ENCODE data around the gene PLOD3. TPM values are rescaled to one million over a fixed set of nuclear protein-coding genes. Genes with fewer than 3 reads are reported as not detected.
A peak's percentile ranks its signal among the peaks of the same experiment; 100 is the strongest.
"Not testable (repeated sequence)": the region's sequence is repeated elsewhere in the genome, so short reads cannot be mapped to it uniquely, and the experiment has no call there.

PLOD3 gene, protein sequence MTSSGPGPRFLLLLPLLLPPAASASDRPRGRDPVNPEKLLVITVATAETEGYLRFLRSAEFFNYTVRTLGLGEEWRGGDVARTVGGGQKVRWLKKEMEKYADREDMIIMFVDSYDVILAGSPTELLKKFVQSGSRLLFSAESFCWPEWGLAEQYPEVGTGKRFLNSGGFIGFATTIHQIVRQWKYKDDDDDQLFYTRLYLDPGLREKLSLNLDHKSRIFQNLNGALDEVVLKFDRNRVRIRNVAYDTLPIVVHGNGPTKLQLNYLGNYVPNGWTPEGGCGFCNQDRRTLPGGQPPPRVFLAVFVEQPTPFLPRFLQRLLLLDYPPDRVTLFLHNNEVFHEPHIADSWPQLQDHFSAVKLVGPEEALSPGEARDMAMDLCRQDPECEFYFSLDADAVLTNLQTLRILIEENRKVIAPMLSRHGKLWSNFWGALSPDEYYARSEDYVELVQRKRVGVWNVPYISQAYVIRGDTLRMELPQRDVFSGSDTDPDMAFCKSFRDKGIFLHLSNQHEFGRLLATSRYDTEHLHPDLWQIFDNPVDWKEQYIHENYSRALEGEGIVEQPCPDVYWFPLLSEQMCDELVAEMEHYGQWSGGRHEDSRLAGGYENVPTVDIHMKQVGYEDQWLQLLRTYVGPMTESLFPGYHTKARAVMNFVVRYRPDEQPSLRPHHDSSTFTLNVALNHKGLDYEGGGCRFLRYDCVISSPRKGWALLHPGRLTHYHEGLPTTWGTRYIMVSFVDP
- 27.8 TPM for polyA plus RNA-seq (2013)

DNA sequence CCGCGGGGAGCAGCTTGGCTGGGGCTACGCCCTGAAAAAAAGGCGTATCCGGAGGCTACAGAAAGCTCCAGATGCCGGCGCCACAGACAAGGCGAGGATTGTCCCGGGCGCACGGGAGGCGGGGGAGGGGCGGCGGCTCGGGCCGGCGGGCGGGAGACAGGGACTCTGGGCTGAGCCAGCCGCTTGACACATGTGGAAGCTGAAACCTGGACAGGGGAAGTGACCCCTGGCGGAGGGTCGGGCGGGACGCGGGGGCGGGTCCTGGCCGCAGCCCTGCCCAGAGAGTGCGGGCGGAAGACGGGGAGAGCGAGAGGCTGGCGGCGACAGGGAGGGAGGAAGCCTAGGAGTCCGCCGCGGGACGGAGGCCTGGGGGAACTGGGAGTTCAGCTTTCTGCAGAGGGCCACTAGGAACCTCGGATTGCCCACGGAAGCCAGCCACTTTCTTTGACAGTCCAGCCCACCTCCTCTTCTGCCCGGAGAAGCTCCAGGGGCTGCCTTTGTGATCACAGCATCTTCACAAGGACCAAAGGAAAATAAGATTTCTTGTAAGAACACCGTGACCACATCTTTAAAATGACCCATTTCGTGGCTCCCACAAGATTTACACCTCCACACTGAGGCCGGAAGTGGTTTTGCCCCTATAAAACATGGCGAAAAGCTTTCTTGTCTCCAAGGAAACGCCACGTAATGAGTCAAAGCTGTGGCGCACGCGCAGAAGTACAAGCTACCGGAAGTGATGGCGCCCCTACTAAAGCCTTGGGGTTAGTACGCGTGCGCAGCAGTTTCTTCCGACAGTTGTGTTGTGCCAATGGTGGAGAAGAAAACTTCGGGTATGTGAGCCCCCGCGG, at the start of gene PLOD3, which contains the start of gene ZNHIT1:
Gene PLOD3 (minus strand): TSS at position 194 of the 848 bp plus-strand sequence. CDS start 307 bp downstream, outside the sequence.
Gene ZNHIT1 (plus strand): TSS at position 778 of the 848 bp plus-strand sequence. CDS start 31 bp downstream, at position 809.
- H3K9me3 ChIP-seq (ENCODE audit: control extremely low read depth in 1 of 5, control insufficient read depth in 4 of 5, insufficient read depth in 2 of 5, low read depth in 1 of 5, low read length in 4 of 5): no peaks in the 10 kb centered on the region
- H3K27ac ChIP-seq (ENCODE audit: insufficient read depth in 1 of 2, low read depth in 1 of 2, low read length in 2 of 2, poor library complexity in 1 of 2, severe bottlenecking in 2 of 2): peak within 1 kb of the TSS; percentile 83 to 94
- POLR2A ChIA-PET: interaction anchor here (1.0 to 2.1 kb wide), 4 partner anchors 27 to 122 kb away, joined by 3 to 12 read pairs (median 6); partner anchors contain the start of gene FIS1
- CTCF ChIA-PET: interaction anchor here (1.0 to 5.5 kb wide), 14 partner anchors 9 to 65 kb away, joined by 3 to 57 read pairs (median 7); partner anchors contain the start of genes CLDN15 and FIS1
- H3K4me1 ChIP-seq (ENCODE audit: control extremely low read depth in 1 of 4, control insufficient read depth in 4 of 4, insufficient read depth in 4 of 4, low read length in 3 of 4): peaks cover 3 to 29% (median 25%) of the 10 kb centered on the region in 4 experiments
- H3K27me3 ChIP-seq (replicated peaks in 2 of 5; ENCODE audit: control insufficient read depth in 4 of 5, insufficient read depth in 5 of 5, low read length in 4 of 5): no peaks in the 10 kb centered on the region
- peak within 1 kb of the TSS; percentile 71 to 98 (median 94) for H3K4me3 ChIP-seq (ENCODE audit: control insufficient read depth in 1 of 7, extremely low read depth in 1 of 7, insufficient read depth in 4 of 7, low read depth in 2 of 7, low read length in 6 of 7)
- 0% methylated on average over 47 of the region's 57 CpGs for WGBS (ENCODE audit: insufficient coverage)
- peaks cover 2 to 27% (median 10%) of the 10 kb centered on the region in 4 experiments for H3K36me3 ChIP-seq (ENCODE audit: control insufficient read depth in 4 of 4, insufficient read depth in 4 of 4, low read length in 3 of 4)
- peak; percentile 97 to 99 (median 98) for DNase-seq

DNA sequence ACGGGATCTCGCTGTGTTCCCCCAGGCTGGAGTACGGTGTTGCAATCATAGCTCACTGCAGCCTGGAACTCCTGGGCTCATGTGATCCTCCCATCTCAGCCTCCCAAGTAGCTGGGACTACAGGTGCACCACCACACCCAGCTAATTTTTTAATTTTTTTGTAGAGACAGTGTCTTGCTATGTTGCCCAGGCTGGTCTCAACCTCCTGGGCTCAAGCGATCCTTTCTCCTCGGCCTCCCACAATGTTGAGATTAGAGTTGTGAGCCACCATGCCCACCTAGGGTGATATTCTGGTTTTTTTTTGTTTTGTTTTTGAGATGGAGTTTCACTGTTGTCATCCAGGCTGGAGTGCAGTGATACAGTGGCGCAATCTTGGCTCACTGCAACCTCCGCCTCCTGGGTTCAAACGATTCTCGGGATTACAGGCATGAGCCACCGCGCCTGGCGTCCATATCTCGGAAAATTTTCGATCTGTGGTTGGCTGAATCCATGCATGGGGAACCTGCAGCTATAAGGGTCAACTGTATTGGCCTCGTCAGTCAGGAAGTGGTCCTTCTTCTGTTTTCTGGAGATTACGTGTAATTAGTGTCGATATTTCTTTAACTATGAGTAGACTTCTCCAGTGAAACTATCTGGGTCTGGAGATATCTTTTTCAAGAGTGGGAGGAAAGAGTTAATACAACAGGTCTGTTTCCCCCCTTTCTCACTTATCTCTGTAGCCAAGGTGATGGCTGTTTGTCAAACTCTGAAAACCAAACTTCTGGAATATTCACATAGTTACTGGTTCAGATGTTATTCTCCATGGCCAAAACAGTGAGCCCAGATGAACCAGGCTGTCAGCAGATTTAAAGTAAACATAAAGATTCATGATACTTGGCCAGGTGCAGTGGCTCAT, 48.5 kb upstream of the PLOD3 start:
- ChIA-PET CTCF (interaction anchor here (0.7 to 1.0 kb wide), 5 partner anchors 14 to 50 kb away, joined by 3 read pairs; partner anchors contain the start of gene FIS1), POLR2A (interaction anchor here (0.6 kb wide), 1 partner anchor 267 kb away, joined by 3 read pairs; no protein-coding TSS in a partner anchor)
- WGBS (ENCODE audit: insufficient coverage): 61% methylated on average over 14 of the region's 17 CpGs

GRCh38 chr7:101264102-101264706, 46.8 kb upstream of the PLOD3 start:
- ChIA-PET POLR2A (interaction anchor here (0.5 kb wide), 1 partner anchor 297 kb away, joined by 3 read pairs; no protein-coding TSS in a partner anchor), CTCF (interaction anchor here (1.0 kb wide), 1 partner anchor 19 kb away, joined by 4 read pairs; no protein-coding TSS in a partner anchor)
- not testable (repeated sequence) for H3K36me3 ChIP-seq (ENCODE audit: control insufficient read depth in 4 of 4, insufficient read depth in 4 of 4, low read length in 3 of 4); H3K4me1 ChIP-seq (ENCODE audit: control extremely low read depth in 1 of 4, control insufficient read depth in 4 of 4, insufficient read depth in 4 of 4, low read length in 3 of 4); H3K27me3 ChIP-seq (replicated peaks in 2 of 5; ENCODE audit: control insufficient read depth in 4 of 5, insufficient read depth in 5 of 5, low read length in 4 of 5); H3K27ac ChIP-seq (ENCODE audit: insufficient read depth in 1 of 2, low read depth in 1 of 2, low read length in 2 of 2, poor library complexity in 1 of 2, severe bottlenecking in 2 of 2); DNase-seq; H3K4me3 ChIP-seq (ENCODE audit: control insufficient read depth in 1 of 7, extremely low read depth in 1 of 7, insufficient read depth in 4 of 7, low read depth in 2 of 7, low read length in 6 of 7); H3K9me3 ChIP-seq (ENCODE audit: control extremely low read depth in 1 of 5, control insufficient read depth in 4 of 5, insufficient read depth in 2 of 5, low read depth in 1 of 5, low read length in 4 of 5)
- WGBS (ENCODE audit: insufficient coverage): 89% methylated on average over 4 of the region's 6 CpGs

More for the DNA sequence above, 48.5 kb upstream of the PLOD3 start:
- Histone ChIP-seq H3K4me3 (ENCODE audit: control insufficient read depth in 1 of 7, extremely low read depth in 1 of 7, insufficient read depth in 4 of 7, low read depth in 2 of 7, low read length in 6 of 7) (no peak overlapping the region), H3K9me3 (ENCODE audit: control extremely low read depth in 1 of 5, control insufficient read depth in 4 of 5, insufficient read depth in 2 of 5, low read depth in 1 of 5, low read length in 4 of 5) (no peaks in the 10 kb centered on the region), H3K27ac (ENCODE audit: insufficient read depth in 1 of 2, low read depth in 1 of 2, low read length in 2 of 2, poor library complexity in 1 of 2, severe bottlenecking in 2 of 2) (peak overlapping the region in 1 of 2 experiments; percentile 36), H3K4me1 (ENCODE audit: control extremely low read depth in 1 of 4, control insufficient read depth in 4 of 4, insufficient read depth in 4 of 4, low read length in 3 of 4) (peaks cover 0 to 9% (median 2%) of the 10 kb centered on the region in 4 experiments), H3K27me3 (replicated peaks in 2 of 5; ENCODE audit: control insufficient read depth in 4 of 5, insufficient read depth in 5 of 5, low read length in 4 of 5) (no peaks in the 10 kb centered on the region), H3K36me3 (ENCODE audit: control insufficient read depth in 4 of 4, insufficient read depth in 4 of 4, low read length in 3 of 4) (no peaks in the 10 kb centered on the region)
- DNase-seq: peak; percentile 62 to 84 (median 70)

- Histone ChIP-seq H3K27ac (ENCODE audit: insufficient read depth in 1 of 2, low read depth in 1 of 2, low read length in 2 of 2, poor library complexity in 1 of 2, severe bottlenecking in 2 of 2) (no peak overlapping the region), H3K9me3 (ENCODE audit: control extremely low read depth in 1 of 5, control insufficient read depth in 4 of 5, insufficient read depth in 2 of 5, low read depth in 1 of 5, low read length in 4 of 5) (no peaks in the 10 kb centered on the region), H3K27me3 (replicated peaks in 2 of 5; ENCODE audit: control insufficient read depth in 4 of 5, insufficient read depth in 5 of 5, low read length in 4 of 5) (no peaks in the 10 kb centered on the region), H3K4me3 (ENCODE audit: control insufficient read depth in 1 of 7, extremely low read depth in 1 of 7, insufficient read depth in 4 of 7, low read depth in 2 of 7, low read length in 6 of 7) (no peak overlapping the region), H3K36me3 (ENCODE audit: control insufficient read depth in 4 of 4, insufficient read depth in 4 of 4, low read length in 3 of 4) (no peaks in the 10 kb centered on the region), H3K4me1 (ENCODE audit: control extremely low read depth in 1 of 4, control insufficient read depth in 4 of 4, insufficient read depth in 4 of 4, low read length in 3 of 4) (no peaks in the 10 kb centered on the region)
- no peak for DNase-seq
- 73% methylated on average over 2 of the region's 7 CpGs for WGBS (ENCODE audit: insufficient coverage)
- ChIA-PET POLR2A (interaction anchor here (0.6 kb wide), 1 partner anchor 39 kb away, joined by 3 read pairs; no protein-coding TSS in a partner anchor), CTCF (interaction anchor here (1.1 to 3.9 kb wide), 3 partner anchors 17 to 33 kb away, joined by 3 to 19 read pairs (median 4); no protein-coding TSS in a partner anchor)
Measured at GRCh38 chr7:101258243-101258731, 40.9 kb upstream of the PLOD3 start.

DNA sequence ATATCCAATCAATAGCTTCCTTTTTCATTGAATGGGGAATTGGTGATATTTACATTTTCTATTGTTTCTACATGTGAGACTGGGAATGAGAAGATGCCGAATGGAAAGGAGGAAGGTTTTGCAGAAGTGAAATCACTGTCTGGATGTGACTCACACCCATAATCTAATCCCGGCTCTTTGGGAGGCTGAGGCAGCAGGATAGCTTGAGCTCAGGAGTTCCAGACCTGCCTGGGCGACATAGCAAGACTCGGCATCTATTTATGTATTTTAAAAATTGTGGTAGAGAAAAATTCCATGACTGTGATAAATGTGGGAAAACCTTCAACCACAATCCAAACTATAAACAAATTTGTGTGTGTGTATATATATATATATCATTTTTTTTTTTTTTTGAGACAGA, 38.4 kb upstream of the PLOD3 start:
- ChIA-PET CTCF (interaction anchor here (3.9 kb wide), 1 partner anchor 26 kb away, joined by 19 read pairs; no protein-coding TSS in a partner anchor), POLR2A (no interaction called here)
- Histone ChIP-seq H3K27ac (ENCODE audit: insufficient read depth in 1 of 2, low read depth in 1 of 2, low read length in 2 of 2, poor library complexity in 1 of 2, severe bottlenecking in 2 of 2) (no peak overlapping the region), H3K4me3 (ENCODE audit: control insufficient read depth in 1 of 7, extremely low read depth in 1 of 7, insufficient read depth in 4 of 7, low read depth in 2 of 7, low read length in 6 of 7) (no peak overlapping the region), H3K36me3 (ENCODE audit: control insufficient read depth in 4 of 4, insufficient read depth in 4 of 4, low read length in 3 of 4) (no peaks in the 10 kb centered on the region), H3K4me1 (ENCODE audit: control extremely low read depth in 1 of 4, control insufficient read depth in 4 of 4, insufficient read depth in 4 of 4, low read length in 3 of 4) (peaks cover 4 to 14% (median 7%) of the 10 kb centered on the region in 4 experiments), H3K9me3 (ENCODE audit: control extremely low read depth in 1 of 5, control insufficient read depth in 4 of 5, insufficient read depth in 2 of 5, low read depth in 1 of 5, low read length in 4 of 5) (no peaks in the 10 kb centered on the region), H3K27me3 (replicated peaks in 2 of 5; ENCODE audit: control insufficient read depth in 4 of 5, insufficient read depth in 5 of 5, low read length in 4 of 5) (no peaks in the 10 kb centered on the region)
- 88% methylated on average over 1 of the region's 4 CpGs for WGBS (ENCODE audit: insufficient coverage)
- no peak for DNase-seq

Data from common myeloid progenitor, CD34-positive (primary cell).